A673 (cell line): ENCODE data around the gene PEX1. TPM values are rescaled to one million over a fixed set of nuclear protein-coding genes. Genes with fewer than 3 reads are reported as not detected.
"Not testable (repeated sequence)": the region's sequence is repeated elsewhere in the genome, so short reads cannot be mapped to it uniquely, and the experiment has no call there.

Experiments used
- BruUV-seq: library from RNA; stranded (reverse); fragments of 400-500 nt; replicated peaks from 2 replicates; lab custom pipeline; 2021; lab: Mats Ljungman, UMichigan
- CTCF ChIA-PET: fragments of 300-600 bp; sonication (Branson Sonifier 250); formaldehyde crosslinking; loops from one replicate; lab custom pipeline; 2022; ENCODE audit warnings: antibody characterized with exemption; lab: Charles Lee
- POLR2A ChIA-PET: fragments of 300-600 bp; sonication (Branson Sonifier 250); formaldehyde crosslinking; loops from one replicate; lab custom pipeline; 2022; ENCODE audit warnings: antibody characterized with exemption; ENCODE audit not compliant: low non-redundant PET; lab: Charles Lee
- DNase-seq: peaks from one replicate; pipeline ENCODE4 v3.0.0-alpha.2; 2015; ENCODE audit warnings: low spot score
- H3K27ac ChIP-seq: fragments of 200-600 bp; sonication (generic); 2 replicates; pipeline ENCODE4 v1.5.1; 2016; ENCODE audit warnings: mixed run types, low read depth, mild to moderate bottlenecking, mixed read lengths, antibody characterized with exemption, low read length; ENCODE audit not compliant: poor library complexity, severe bottlenecking
- H3K27me3 ChIP-seq: fragments of 200-600 bp; sonication (generic); replicated peaks from 2 replicates; pipeline ENCODE4 v1.6.1; 2017; ENCODE audit warnings: mixed run types, low read depth, mild to moderate bottlenecking, mixed read lengths, antibody characterized with exemption, low read length; ENCODE audit not compliant: insufficient read depth, poor library complexity
- H3K36me3 ChIP-seq: fragments of 200-600 bp; sonication (generic); 2 replicates; pipeline ENCODE4 v1.6.1; 2016; ENCODE audit warnings: mixed run types, mild to moderate bottlenecking, mixed read lengths, antibody characterized with exemption, low read length; ENCODE audit not compliant: insufficient read depth, poor library complexity, severe bottlenecking
- H3K4me1 ChIP-seq: fragments of 200-600 bp; sonication (generic); 2 replicates; pipeline ENCODE4 v1.6.1; 2017; ENCODE audit warnings: mixed run types, mild to moderate bottlenecking, mixed read lengths, antibody characterized with exemption, low read length; ENCODE audit not compliant: insufficient read depth, poor library complexity, severe bottlenecking
- H3K4me3 ChIP-seq: fragments of 200-600 bp; sonication (generic); 2 replicates; pipeline ENCODE4 v1.5.1; 2016; ENCODE audit warnings: low read depth, mixed run types, mild to moderate bottlenecking, mixed read lengths, low read length; ENCODE audit not compliant: poor library complexity, severe bottlenecking
- H3K9me3 ChIP-seq: fragments of 200-600 bp; sonication (generic); 2 replicates; pipeline ENCODE4 v1.6.1; 2016; ENCODE audit warnings: mixed run types, low read depth, mild to moderate bottlenecking, mixed read lengths, antibody characterized with exemption, low read length; ENCODE audit not compliant: poor library complexity, severe bottlenecking
- CTCF ChIP-seq: fragments of 300-800, 200-600 bp; sonication (generic); conservative IDR thresholded peaks from 2 replicates; pipeline ENCODE4 v1.5.1; 2017; ENCODE audit warnings: low read depth, mild to moderate bottlenecking, antibody characterized with exemption, low read length, moderate library complexity, mixed read lengths
- EZH2 ChIP-seq: fragments of 200-600 bp; sonication (generic); IDR thresholded peaks from 2 replicates; pipeline ENCODE4 v1.6.1; 2017; ENCODE audit warnings: borderline replicate concordance, low read depth, mild to moderate bottlenecking, mixed read lengths, antibody characterized with exemption, low read length; ENCODE audit not compliant: poor library complexity, severe bottlenecking
- intact Hi-C: fragments of 100-400 bp; cut with micrococcal nuclease; formaldehyde crosslinking; loops from one replicate; pipeline ENCODE4 v1.10.0; 2022; ENCODE audit not compliant: unreplicated experiment
- total RNA-seq: library from RNA; stranded (reverse); gene quantifications from 2 replicates; pipeline ENCODE4 v1.2.3, GENCODE V29; 2021

PEX1 gene
- total RNA-seq, 1 experiment from 2014 or later = 9.0 TPM

GRCh38 chr7:92487804-92488203 is 40.5 kb downstream of the PEX1 start:
- no TSS peak for BruUV-seq
- TF ChIP-seq CTCF (no peak), EZH2 (no peak)
- no peak for DNase-seq
- intact Hi-C loops = no loop called here
- H3K4me1 ChIP-seq = no peaks in the 10 kb centered on the region
- no peaks in the 10 kb centered on the region for H3K27me3 ChIP-seq
- ChIA-PET CTCF (no interaction called here), POLR2A (no interaction called here)
- no peaks in the 10 kb centered on the region for H3K9me3 ChIP-seq
- no peak overlapping the region for H3K27ac ChIP-seq
- H3K36me3 ChIP-seq = peaks cover 30% of the 10 kb centered on the region
- no peak overlapping the region for H3K4me3 ChIP-seq

DNA sequence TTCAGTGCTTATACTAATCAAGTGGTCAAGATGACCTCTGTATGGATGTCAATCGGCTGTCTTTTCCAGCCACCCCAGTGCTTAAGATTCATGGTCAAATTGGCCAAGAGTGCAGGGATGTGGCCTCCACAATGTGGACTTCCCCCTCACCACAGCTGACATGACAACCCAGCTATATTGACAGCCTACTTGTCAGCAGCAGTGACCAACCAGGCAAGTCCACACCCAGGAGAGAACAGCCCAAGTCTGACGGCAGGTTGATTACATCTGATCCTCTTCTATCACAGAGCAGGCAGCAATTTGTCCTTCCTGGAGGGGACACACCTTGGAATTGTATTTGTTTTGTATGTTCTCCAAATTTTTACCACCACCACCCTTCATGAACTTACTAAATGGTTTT is 42.3 kb downstream of the PEX1 start:
- Histone ChIP-seq H3K4me3 (no peak overlapping the region), H3K9me3 (no peaks in the 10 kb centered on the region), H3K4me1 (no peaks in the 10 kb centered on the region), H3K27me3 (no peaks in the 10 kb centered on the region), H3K36me3 (peaks cover 21% of the 10 kb centered on the region), H3K27ac (no peak overlapping the region)
- no TSS peak for BruUV-seq
- DNase-seq = no peak
- TF ChIP-seq CTCF (no peak), EZH2 (no peak)
- intact Hi-C loops = no loop called here
- POLR2A ChIA-PET = no interaction called here
- CTCF ChIA-PET = no interaction called here

GRCh38 chr7:92485267-92485892 is 42.9 kb downstream of the PEX1 start:
- intact Hi-C loops = no loop called here
- DNase-seq = no peak
- peaks cover 21% of the 10 kb centered on the region for H3K36me3 ChIP-seq
- H3K4me1 ChIP-seq = no peaks in the 10 kb centered on the region
- no peak for TF ChIP-seq CTCF
- TF ChIP-seq EZH2 = no peak
- CTCF ChIA-PET = no interaction called here
- no TSS peak for BruUV-seq
- POLR2A ChIA-PET = no interaction called here
- H3K4me3 ChIP-seq = no peak overlapping the region
- no peaks in the 10 kb centered on the region for H3K27me3 ChIP-seq
- no peaks in the 10 kb centered on the region for H3K9me3 ChIP-seq
- H3K27ac ChIP-seq = no peak overlapping the region

GRCh38 chr7:92484226-92484625 is 44.1 kb downstream of the PEX1 start:
- H3K4me3 ChIP-seq, H3K4me1 ChIP-seq, H3K27me3 ChIP-seq, H3K27ac ChIP-seq, DNase-seq, H3K9me3 ChIP-seq, CTCF ChIA-PET, intact Hi-C loops, POLR2A ChIA-PET, BruUV-seq: not testable (repeated sequence)
- H3K36me3 ChIP-seq = peaks cover 17% of the 10 kb centered on the region

DNA sequence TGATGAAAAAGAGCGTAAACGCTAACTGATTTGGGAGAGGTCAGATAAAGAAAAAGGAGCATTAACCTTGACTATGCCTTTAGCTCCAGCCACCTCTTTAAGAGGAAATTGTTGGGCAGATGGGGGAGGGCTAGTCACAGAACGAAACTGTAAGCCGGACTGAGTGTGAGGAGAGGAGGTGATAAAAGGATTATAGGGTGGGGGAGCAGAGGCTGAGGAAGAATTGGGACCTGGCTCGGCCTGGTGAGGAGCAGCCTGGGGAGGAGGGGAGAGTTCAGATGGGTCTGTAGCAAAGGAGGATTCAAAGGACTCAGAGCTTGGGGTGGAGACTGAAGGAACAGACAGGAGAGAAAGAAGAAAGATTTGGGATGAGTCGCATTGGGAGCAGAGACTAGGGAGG is 44.7 kb downstream of the PEX1 start:
- H3K27ac ChIP-seq, intact Hi-C loops, POLR2A ChIA-PET, H3K27me3 ChIP-seq, CTCF ChIA-PET, H3K9me3 ChIP-seq, BruUV-seq, H3K4me1 ChIP-seq, DNase-seq, H3K4me3 ChIP-seq: not testable (repeated sequence)
- peaks cover 14% of the 10 kb centered on the region for H3K36me3 ChIP-seq
